Activated T-cell treated with anti-CD3 and anti-CD28 coated beads, Interleukin-2, amount 50 U/mL, for 48 hours (primary cell): ENCODE measurements around the gene EPGN.

ENCODE experiments used
- DNase-seq, 2 experiments: peaks; one replicate each; pipeline ENCODE4 v3.0.0-alpha.2; 2020

EPGN gene

GRCh38 chr4:74344031-74344430, 35.8 kb downstream of the EPGN start:
- DNase-seq: no peak

GRCh38 chr4:74353858-74354257, 45.6 kb downstream of the EPGN start:
- no peak for DNase-seq

- no peak for DNase-seq
Measured at GRCh38 chr4:74357965-74358364, 49.7 kb downstream of the EPGN start.

GRCh38 chr4:74361671-74362070, 53.4 kb downstream of the EPGN start:
- no peak for DNase-seq

- DNase-seq: no peak
Measured at GRCh38 chr4:74362347-74362746, 54.1 kb downstream of the EPGN start.

- DNase-seq: no peak
Measured at GRCh38 chr4:74364256-74364651, 56.0 kb downstream of the EPGN start.

GRCh38 chr4:74364652-74365491, 56.6 kb downstream of the EPGN start, which contains the start of gene EREG:
TSS of gene EREG (plus strand) at chr4:74365145. CDS start at chr4:74365309, 164 bp downstream.
- DNase-seq: peak; percentile 34 to 35

- DNase-seq: no peak
Measured at GRCh38 chr4:74365761-74366160, 57.5 kb downstream of the EPGN start.
